ENCODE results near the gene C1orf53. TPM values are rescaled to one million over a fixed set of nuclear protein-coding genes. Genes with fewer than 3 reads are reported as not detected.
A peak's percentile ranks its signal among the peaks of the same experiment; 100 is the strongest.

The C1orf53 gene
- total RNA-seq, 1 donor from 2014 or later: 2.6 TPM

- Mint-ChIP-seq H3K9me3 (ENCODE audit: unreplicated experiment) (no peaks in the 10 kb centered on the region), H3K4me1 (ENCODE audit: unreplicated experiment) (peaks cover 11% of the 10 kb centered on the region), H3K36me3 (ENCODE audit: unreplicated experiment) (peaks cover 4% of the 10 kb centered on the region), H3K27ac (ENCODE audit: unreplicated experiment) (peak overlapping the region; percentile 77), H3K27me3 (ENCODE audit: unreplicated experiment) (peaks cover 45% of the 10 kb centered on the region), H3K4me3 (ENCODE audit: unreplicated experiment) (peak overlapping the region; percentile 88)
- TF ChIP-seq, protein P1, sequence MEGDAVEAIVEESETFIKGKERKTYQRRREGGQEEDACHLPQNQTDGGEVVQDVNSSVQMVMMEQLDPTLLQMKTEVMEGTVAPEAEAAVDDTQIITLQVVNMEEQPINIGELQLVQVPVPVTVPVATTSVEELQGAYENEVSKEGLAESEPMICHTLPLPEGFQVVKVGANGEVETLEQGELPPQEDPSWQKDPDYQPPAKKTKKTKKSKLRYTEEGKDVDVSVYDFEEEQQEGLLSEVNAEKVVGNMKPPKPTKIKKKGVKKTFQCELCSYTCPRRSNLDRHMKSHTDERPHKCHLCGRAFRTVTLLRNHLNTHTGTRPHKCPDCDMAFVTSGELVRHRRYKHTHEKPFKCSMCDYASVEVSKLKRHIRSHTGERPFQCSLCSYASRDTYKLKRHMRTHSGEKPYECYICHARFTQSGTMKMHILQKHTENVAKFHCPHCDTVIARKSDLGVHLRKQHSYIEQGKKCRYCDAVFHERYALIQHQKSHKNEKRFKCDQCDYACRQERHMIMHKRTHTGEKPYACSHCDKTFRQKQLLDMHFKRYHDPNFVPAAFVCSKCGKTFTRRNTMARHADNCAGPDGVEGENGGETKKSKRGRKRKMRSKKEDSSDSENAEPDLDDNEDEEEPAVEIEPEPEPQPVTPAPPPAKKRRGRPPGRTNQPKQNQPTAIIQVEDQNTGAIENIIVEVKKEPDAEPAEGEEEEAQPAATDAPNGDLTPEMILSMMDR (IDR thresholded peaks at IDR 0.05): no peak
- DNase-seq (ENCODE audit: extremely low spot score, unreplicated experiment): no peak
Measured at GRCh38 chr1:197902131-197902453, 338 bp upstream of the C1orf53 start.

DNA sequence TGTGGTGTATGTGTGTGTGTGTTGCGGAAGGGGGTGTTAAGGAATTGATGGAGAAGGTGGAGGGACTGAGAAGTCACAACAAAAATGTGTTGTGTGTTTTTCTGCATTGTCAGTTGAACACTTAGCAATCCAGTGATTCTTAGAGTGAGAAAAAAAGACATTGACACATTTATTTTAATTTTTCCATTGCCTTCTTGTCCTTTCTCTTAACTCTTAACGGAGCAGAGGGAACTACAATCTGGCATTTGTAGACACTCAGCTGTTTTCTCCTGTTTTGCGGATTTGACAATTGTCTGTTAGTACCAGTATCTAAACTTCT, 725 bp downstream of the C1orf53 start:
- Mint-ChIP-seq H3K36me3 (ENCODE audit: unreplicated experiment) (peaks cover 9% of the 10 kb centered on the region), H3K4me1 (ENCODE audit: unreplicated experiment) (peaks cover 11% of the 10 kb centered on the region), H3K27me3 (ENCODE audit: unreplicated experiment) (peaks cover 48% of the 10 kb centered on the region), H3K27ac (ENCODE audit: unreplicated experiment) (peak overlapping the region; percentile 50), H3K9me3 (ENCODE audit: unreplicated experiment) (no peaks in the 10 kb centered on the region), H3K4me3 (ENCODE audit: unreplicated experiment) (peak overlapping the region; percentile 88)
- no peak for DNase-seq (ENCODE audit: extremely low spot score, unreplicated experiment)
- TF ChIP-seq, protein P1 (IDR thresholded peaks at IDR 0.05): no peak

GRCh38 chr1:197904126-197904787, 1.8 kb downstream of the C1orf53 start:
- TF ChIP-seq, protein P1 (IDR thresholded peaks at IDR 0.05): no peak
- Mint-ChIP-seq H3K36me3 (ENCODE audit: unreplicated experiment) (peaks cover 14% of the 10 kb centered on the region), H3K9me3 (ENCODE audit: unreplicated experiment) (no peaks in the 10 kb centered on the region), H3K27me3 (ENCODE audit: unreplicated experiment) (peaks cover 58% of the 10 kb centered on the region), H3K4me3 (ENCODE audit: unreplicated experiment) (peak overlapping the region; percentile 16), H3K4me1 (ENCODE audit: unreplicated experiment) (peaks cover 20% of the 10 kb centered on the region), H3K27ac (ENCODE audit: unreplicated experiment) (no peak overlapping the region)
- DNase-seq (ENCODE audit: extremely low spot score, unreplicated experiment): no peak

DNA sequence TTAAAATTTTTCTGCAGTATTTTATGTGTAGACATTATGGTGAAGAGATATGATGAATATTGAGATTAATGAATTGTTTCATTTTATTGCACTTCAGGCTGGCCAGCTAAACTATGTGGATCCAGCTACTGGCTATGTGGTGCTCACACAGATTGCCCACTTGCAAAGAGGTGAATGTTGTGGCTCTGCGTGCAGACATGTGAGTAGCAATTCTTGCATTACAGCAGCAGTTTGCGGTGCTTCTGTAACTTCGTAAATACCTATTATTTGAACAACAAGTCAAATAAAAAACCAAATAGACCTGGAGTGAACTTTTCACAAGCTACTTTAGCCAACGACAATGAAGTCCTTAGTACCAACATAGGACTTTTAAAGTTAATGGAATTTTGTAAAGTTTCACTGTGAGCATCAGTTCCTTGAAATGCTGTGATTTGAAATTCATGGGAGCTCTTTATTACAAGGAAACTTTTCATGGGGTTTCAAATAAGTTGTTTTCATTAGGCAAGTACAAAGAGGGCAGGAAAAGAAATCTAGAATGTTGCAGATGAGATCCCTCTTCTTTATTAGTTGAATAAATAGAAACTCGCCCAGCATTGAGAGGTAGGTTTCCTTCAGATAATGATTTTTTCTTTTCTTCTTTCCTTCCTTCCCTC, 3.4 kb downstream of the C1orf53 start:
- TF ChIP-seq, protein P1 (IDR thresholded peaks at IDR 0.05): no peak
- Mint-ChIP-seq H3K9me3 (ENCODE audit: unreplicated experiment) (no peaks in the 10 kb centered on the region), H3K4me3 (ENCODE audit: unreplicated experiment) (no peak overlapping the region), H3K36me3 (ENCODE audit: unreplicated experiment) (peaks cover 15% of the 10 kb centered on the region), H3K27me3 (ENCODE audit: unreplicated experiment) (peaks cover 73% of the 10 kb centered on the region), H3K27ac (ENCODE audit: unreplicated experiment) (no peak overlapping the region), H3K4me1 (ENCODE audit: unreplicated experiment) (peaks cover 28% of the 10 kb centered on the region)
- no peak for DNase-seq (ENCODE audit: extremely low spot score, unreplicated experiment)

DNA sequence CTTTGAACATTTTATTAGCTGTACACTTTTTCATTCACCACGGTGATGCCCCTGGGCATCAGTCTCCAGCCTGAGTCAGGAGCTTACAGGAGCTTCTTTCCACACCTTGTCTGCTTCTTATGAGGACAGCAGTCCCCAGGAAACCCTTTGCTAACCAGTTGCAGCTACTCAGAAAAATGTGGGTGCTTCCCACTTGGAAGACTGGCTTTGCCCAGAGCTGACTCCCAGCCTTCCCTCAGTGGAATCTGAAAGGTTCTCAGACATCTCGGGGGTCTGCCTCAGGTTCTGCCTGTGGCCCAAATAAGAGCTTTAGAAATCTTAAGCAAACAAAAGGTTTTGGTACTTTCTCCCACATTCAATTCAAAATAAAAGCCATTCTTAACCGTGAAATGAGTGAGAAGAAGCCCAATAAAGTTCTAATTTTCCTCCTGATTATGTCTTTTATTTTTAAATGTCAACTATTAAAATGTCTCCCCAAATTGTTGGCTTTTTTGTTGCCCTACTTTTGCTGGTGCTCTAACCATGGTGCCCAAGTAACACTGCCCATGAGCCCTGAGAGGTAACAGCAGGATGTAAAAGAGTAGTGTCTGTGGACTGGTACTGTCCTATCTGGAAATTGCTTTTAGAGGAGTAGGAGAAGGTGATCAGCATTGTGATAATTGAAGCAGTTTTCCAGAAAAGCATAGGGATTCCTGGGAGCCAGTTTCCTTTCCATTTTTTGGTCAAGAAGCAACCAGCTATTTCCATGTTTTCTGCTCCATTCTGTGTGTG, 5.6 kb downstream of the C1orf53 start:
- peaks cover 92% of the 10 kb centered on the region for H3K27me3 Mint-ChIP-seq (ENCODE audit: unreplicated experiment)
- TF ChIP-seq, protein P1 (IDR thresholded peaks at IDR 0.05): no peak
- H3K36me3 Mint-ChIP-seq (ENCODE audit: unreplicated experiment): peaks cover 11% of the 10 kb centered on the region
- no peaks in the 10 kb centered on the region for H3K9me3 Mint-ChIP-seq (ENCODE audit: unreplicated experiment)
- H3K4me3 Mint-ChIP-seq (ENCODE audit: unreplicated experiment): no peak overlapping the region
- H3K4me1 Mint-ChIP-seq (ENCODE audit: unreplicated experiment): peaks cover 41% of the 10 kb centered on the region
- H3K27ac Mint-ChIP-seq (ENCODE audit: unreplicated experiment): no peak overlapping the region
- no peak for DNase-seq (ENCODE audit: extremely low spot score, unreplicated experiment)

Data from osteocyte (in vitro differentiated cells).